ENCODE results near the gene TPSD1. TPM values are rescaled to one million over a fixed set of nuclear protein-coding genes. Genes with fewer than 3 reads are reported as not detected.
"Not testable (repeated sequence)": the region's sequence is repeated elsewhere in the genome, so short reads cannot be mapped to it uniquely, and the experiment has no call there.

TPSD1 gene
- total and polyA plus RNA-seq, 8 donors, result 0.70 to 7.6 (median 4.5) TPM; not detected in 4

GRCh38 chr16:1293921-1294656, 38.2 kb downstream of the TPSD1 start:
- Histone ChIP-seq H3K27ac (no peak overlapping the region), H3K9me3 (no peaks in the 10 kb centered on the region), H3K4me1 (peaks cover 0 to 22% (median 6%) of the 10 kb centered on the region in 4 donors), H3K36me3 (no peaks in the 10 kb centered on the region), H3K4me3 (no peak overlapping the region), H3K27me3 (peaks cover 0 to 73% (median 30%) of the 10 kb centered on the region in 3 donors)
- intact Hi-C loops (cut with DNase I; ENCODE audit: low total_unique reads), result no loop called here
- WGBS, 5 donors, result 62 to 76% (median 71%) methylated on average over 11 of the region's 11 CpGs
- no peak for DNase-seq
- TF ChIP-seq, protein P1, sequence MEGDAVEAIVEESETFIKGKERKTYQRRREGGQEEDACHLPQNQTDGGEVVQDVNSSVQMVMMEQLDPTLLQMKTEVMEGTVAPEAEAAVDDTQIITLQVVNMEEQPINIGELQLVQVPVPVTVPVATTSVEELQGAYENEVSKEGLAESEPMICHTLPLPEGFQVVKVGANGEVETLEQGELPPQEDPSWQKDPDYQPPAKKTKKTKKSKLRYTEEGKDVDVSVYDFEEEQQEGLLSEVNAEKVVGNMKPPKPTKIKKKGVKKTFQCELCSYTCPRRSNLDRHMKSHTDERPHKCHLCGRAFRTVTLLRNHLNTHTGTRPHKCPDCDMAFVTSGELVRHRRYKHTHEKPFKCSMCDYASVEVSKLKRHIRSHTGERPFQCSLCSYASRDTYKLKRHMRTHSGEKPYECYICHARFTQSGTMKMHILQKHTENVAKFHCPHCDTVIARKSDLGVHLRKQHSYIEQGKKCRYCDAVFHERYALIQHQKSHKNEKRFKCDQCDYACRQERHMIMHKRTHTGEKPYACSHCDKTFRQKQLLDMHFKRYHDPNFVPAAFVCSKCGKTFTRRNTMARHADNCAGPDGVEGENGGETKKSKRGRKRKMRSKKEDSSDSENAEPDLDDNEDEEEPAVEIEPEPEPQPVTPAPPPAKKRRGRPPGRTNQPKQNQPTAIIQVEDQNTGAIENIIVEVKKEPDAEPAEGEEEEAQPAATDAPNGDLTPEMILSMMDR (IDR thresholded peaks at IDR 0.05), result no peak
- TF ChIP-seq POLR2AphosphoS5 (IDR thresholded peaks at IDR 0.05) (no peak), POLR2A (IDR thresholded peaks at IDR 0.05) (no peak), EP300 (IDR thresholded peaks at IDR 0.05) (no peak)

- Histone ChIP-seq H3K36me3 (no peaks in the 10 kb centered on the region), H3K4me3 (no peak overlapping the region), H3K27me3 (peaks cover 0 to 73% (median 20%) of the 10 kb centered on the region in 3 donors), H3K27ac (no peak overlapping the region), H3K9me3 (no peaks in the 10 kb centered on the region), H3K4me1 (peaks cover 10 to 16% (median 11%) of the 10 kb centered on the region in 4 donors)
- TF ChIP-seq, protein P1 (IDR thresholded peaks at IDR 0.05), result no peak
- TF ChIP-seq POLR2A (IDR thresholded peaks at IDR 0.05) (no peak), POLR2AphosphoS5 (IDR thresholded peaks at IDR 0.05) (no peak), EP300 (IDR thresholded peaks at IDR 0.05) (no peak)
- intact Hi-C loops (cut with DNase I; ENCODE audit: low total_unique reads), result no loop called here
- DNase-seq, result no peak
- 61 to 76% (median 63%) methylated on average over 5 of the region's 5 CpGs for WGBS, 5 donors
Observed at GRCh38 chr16:1295465-1295864, 39.6 kb downstream of the TPSD1 start.

DNA sequence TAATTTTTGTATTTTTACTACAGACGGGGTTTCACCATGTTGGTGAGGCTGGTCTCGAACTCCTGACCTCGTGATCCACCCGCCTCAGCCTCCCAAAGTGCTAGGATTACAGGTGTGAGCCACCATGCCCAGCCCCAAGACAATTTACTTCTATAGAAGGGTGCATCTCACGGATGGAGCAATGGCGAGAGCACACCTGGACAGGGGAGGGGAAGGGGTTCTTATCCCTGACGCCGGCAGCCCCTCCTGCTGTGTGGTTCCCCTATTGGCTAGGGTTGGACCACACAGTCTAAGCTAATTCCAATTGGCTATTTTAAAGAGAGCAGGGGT, 40.8 kb downstream of the TPSD1 start:
- H3K27me3 ChIP-seq, result peaks cover 4 to 73% (median 11%) of the 10 kb centered on the region in 3 donors
- 72 to 86% (median 76%) methylated on average over 8 of the region's 8 CpGs for WGBS, 5 donors
- H3K4me3 ChIP-seq; H3K36me3 ChIP-seq; DNase-seq; H3K9me3 ChIP-seq; intact Hi-C loops (cut with DNase I; ENCODE audit: low total_unique reads); H3K27ac ChIP-seq: not testable (repeated sequence)
- H3K4me1 ChIP-seq, result peaks cover 19 to 27% (median 21%) of the 10 kb centered on the region in 4 donors

GRCh38 chr16:1297018-1297696, 41.3 kb downstream of the TPSD1 start:
- Histone ChIP-seq H3K27ac (no peak overlapping the region), H3K4me3 (no peak overlapping the region), H3K4me1 (peaks cover 19 to 27% (median 21%) of the 10 kb centered on the region in 4 donors), H3K36me3 (no peaks in the 10 kb centered on the region), H3K9me3 (no peaks in the 10 kb centered on the region), H3K27me3 (peaks cover 4 to 73% (median 7%) of the 10 kb centered on the region in 3 donors)
- peak in 1 of 3 donors; percentile 45 for TF ChIP-seq POLR2AphosphoS5 (IDR thresholded peaks at IDR 0.05)
- TF ChIP-seq, protein P1 (IDR thresholded peaks at IDR 0.05), result no peak
- 27 to 41% (median 35%) methylated on average over 6 of the region's 6 CpGs for WGBS, 5 donors
- intact Hi-C loops (cut with DNase I; ENCODE audit: low total_unique reads), result no loop called here
- peak in 1 of 2 donors; percentile 70 for DNase-seq

DNA sequence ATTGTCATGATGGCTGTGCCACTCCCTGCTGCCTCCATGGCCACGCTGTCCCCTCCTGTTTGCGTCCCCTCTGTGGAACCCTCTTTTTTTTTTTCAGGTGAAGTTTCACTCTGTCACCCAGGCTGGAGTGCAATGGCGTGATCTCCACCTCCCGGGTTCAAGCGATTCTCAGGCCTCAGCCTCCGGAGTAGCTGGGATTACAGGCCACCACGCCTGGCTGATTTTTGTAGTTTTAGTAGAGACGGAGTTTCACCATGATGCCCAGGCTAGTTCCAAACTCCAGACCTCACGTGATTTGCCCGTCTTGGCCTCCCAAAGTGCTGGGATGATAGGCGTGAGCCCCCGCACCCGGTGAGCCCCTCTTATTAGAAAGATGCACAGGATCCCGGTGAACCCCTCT, 42.5 kb downstream of the TPSD1 start:
- Histone ChIP-seq H3K4me1 (peaks cover 25 to 34% (median 28%) of the 10 kb centered on the region in 4 donors), H3K4me3 (no peak overlapping the region), H3K27me3 (peaks cover 4 to 73% (median 7%) of the 10 kb centered on the region in 3 donors), H3K27ac (no peak overlapping the region), H3K9me3 (no peaks in the 10 kb centered on the region), H3K36me3 (no peaks in the 10 kb centered on the region)
- TF ChIP-seq, protein P1 (IDR thresholded peaks at IDR 0.05), result no peak
- TF ChIP-seq POLR2A (IDR thresholded peaks at IDR 0.05) (no peak), POLR2AphosphoS5 (IDR thresholded peaks at IDR 0.05) (no peak), EP300 (IDR thresholded peaks at IDR 0.05) (no peak)
- WGBS, 5 donors, result 91 to 96% (median 94%) methylated on average over 14 of the region's 14 CpGs
- DNase-seq, result no peak
- intact Hi-C loops (cut with DNase I; ENCODE audit: low total_unique reads), result no loop called here

All from stomach (tissue), 9 donors.